Brain pericyte (primary cell): ENCODE data around the gene SPEG.
A peak's percentile ranks its signal among the peaks of the same experiment; 100 is the strongest.

Source experiments
- DNase-seq: peaks from one replicate; pipeline ENCODE4 v3.0.0-alpha.2; 2012; ENCODE audit warnings: low read depth, low spot score

The SPEG gene

DNA sequence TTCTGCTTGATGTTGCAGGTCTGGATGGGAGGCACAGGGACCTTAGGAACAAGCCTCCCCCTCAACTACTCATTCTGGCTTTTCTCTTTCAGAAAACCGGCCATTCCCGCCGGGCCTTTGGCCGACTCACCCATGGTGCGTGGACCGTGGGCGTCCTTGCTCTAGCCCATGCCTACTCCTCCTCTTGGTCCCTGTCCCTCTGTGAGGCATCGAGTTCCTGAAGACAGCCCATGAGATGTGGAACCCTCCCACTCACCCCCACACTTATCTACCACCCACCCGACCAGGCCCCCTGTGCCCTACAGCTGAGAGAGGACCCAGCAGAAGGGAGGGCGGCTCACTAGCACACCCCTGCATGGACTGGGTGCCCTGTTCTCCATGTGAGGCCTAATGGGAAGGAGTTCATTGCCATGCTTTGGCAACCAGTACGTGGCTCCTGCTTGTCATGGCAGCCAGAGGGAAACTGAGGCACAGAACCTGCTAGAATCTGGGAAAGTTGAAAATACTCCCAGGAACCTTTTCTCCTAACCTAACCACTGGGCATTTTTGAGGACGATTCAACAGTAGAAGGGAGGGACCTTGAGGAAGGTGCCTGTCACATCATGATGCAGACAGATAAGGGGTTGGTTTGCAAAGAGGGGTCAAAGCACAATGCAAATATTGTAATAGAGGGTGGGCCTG lies 8.5 kb downstream of the SPEG start:
- DNase-seq = no peak

- DNase-seq = no peak
These were observed 9.0 kb downstream of the SPEG start for GRCh38 chr2:219443697-219444023.

DNA sequence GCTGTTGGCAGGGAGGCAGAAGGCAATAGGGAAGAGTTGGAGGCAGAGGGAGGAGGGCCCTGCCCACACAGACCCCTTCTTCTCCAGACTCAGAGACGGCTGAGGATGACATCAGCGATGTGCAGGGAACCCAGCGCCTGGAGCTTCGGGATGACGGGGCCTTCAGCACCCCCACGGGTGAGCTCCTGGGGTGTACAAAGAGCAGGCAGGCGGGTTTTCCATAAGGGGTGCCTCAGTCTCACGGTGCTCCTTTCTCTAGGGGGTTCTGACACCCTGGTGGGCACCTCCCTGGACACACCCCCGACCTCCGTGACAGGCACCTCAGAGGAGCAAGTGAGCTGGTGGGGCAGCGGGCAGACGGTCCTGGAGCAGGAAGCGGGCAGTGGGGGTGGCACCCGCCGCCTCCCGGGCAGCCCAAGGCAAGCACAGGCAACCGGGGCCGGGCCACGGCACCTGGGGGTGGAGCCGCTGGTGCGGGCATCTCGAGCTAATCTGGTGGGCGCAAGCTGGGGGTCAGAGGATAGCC lies 10.0 kb downstream of the SPEG start:
- DNase-seq = no peak

DNA sequence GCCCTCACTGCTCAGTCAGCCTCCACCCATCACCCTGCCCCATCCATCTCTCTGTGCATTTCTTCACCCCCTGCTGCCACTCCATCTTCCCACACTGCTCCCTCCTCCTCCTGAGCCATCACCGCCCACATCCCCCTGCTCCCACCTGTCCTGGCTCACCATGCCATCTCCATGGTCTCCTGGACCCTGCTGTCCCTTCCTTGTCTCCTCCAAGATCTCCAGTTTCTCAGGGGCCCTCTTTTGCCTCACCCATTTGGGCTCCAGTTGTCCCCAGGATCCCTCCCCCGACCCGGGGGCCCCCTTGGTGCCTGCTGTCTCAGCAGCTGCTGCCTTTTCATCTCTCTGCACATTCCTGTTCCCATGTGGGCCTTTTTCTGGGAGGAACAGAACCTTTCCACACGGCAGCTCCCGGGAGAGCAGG lies 10.6 kb downstream of the SPEG start:
- DNase-seq = no peak

- DNase-seq = no peak
These were observed 11.5 kb downstream of the SPEG start for GRCh38 chr2:219446101-219446504.

DNA sequence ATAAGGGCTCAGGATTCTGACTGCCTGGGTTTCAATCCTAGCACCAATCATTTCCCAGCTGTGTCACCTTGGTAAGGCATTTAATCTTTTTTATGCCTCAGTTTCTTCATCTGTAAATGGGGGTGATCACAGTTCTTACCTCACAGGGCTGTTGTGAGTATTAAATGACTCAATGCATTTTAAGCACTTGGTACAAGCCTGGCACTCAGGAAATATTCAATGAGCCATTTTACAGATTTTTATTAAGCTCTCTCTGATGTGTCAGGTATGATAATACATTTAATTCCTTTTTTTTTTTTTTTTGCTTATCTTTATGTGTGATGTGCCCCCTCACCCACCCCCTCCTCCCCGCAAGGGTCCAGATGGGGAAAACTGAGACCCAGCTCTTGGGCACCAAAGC lies 12.0 kb downstream of the SPEG start:
- no peak for DNase-seq

DNA sequence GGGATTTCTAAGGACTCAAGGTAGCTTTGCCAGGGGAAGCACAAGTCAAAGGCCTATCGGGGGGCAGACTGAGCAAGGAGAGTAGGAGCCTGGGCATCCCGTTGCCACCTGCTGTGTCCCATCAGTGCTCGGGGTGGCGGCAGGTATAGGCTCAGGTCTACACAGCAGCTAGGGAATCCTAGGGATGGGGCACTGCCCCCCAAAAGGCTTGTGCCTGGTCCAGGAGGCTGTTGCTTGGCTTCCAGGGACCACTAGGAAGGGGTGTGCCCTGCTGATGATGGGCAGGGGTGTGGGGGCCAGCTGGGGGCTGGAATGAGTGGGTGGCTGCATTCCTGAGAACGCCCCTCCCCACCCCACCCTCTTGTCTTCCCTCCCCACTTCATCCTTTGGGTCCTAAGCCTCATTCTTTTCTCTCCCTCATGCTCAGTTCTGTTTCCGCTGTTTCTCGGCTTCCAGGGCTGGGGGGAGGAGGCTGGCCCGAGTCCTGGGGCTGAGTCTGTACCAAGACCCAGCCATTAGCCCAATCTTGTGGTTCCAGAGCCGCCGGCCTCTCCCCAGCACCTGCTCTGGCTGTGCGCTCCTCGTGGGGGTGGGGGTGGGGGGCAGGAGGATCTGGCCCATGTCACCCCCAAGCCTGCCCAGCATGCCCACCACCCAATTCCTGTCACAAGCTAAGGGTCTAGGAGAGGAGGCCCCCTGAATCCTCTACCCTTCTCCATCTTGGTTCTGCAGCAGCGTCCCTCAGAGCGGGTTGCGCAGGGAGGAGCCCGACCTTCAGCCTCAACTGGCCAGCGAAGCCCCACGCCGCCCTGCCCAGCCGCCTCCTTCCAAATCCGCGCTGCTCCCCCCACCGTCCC lies 12.8 kb downstream of the SPEG start:
- DNase-seq = no peak

DNA sequence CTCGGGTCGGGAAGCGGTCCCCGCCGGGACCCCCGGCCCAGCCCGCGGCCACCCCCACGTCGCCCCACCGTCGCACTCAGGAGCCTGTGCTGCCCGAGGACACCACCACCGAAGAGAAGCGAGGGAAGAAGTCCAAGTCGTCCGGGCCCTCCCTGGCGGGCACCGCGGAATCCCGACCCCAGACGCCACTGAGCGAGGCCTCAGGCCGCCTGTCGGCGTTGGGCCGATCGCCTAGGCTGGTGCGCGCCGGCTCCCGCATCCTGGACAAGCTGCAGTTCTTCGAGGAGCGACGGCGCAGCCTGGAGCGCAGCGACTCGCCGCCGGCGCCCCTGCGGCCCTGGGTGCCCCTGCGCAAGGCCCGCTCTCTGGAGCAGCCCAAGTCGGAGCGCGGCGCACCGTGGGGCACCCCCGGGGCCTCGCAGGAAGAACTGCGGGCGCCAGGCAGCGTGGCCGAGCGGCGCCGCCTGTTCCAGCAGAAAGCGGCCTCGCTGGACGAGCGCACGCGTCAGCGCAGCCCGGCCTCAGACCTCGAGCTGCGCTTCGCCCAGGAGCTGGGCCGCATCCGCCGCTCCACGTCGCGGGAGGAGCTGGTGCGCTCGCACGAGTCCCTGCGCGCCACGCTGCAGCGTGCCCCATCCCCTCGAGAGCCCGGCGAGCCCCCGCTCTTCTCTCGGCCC lies 13.6 kb downstream of the SPEG start:
- DNase-seq = no peak

DNA sequence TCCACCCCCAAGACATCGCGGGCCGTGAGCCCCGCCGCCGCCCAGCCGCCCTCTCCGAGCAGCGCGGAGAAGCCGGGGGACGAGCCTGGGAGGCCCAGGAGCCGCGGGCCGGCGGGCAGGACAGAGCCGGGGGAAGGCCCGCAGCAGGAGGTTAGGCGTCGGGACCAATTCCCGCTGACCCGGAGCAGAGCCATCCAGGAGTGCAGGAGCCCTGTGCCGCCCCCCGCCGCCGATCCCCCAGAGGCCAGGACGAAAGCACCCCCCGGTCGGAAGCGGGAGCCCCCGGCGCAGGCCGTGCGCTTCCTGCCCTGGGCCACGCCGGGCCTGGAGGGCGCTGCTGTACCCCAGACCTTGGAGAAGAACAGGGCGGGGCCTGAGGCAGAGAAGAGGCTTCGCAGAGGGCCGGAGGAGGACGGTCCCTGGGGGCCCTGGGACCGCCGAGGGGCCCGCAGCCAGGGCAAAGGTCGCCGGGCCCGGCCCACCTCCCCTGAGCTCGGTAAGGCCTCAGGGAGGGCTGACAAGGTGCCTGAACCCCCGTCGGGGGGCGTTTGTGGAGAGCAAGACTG lies 14.2 kb downstream of the SPEG start:
- DNase-seq = no peak

DNA sequence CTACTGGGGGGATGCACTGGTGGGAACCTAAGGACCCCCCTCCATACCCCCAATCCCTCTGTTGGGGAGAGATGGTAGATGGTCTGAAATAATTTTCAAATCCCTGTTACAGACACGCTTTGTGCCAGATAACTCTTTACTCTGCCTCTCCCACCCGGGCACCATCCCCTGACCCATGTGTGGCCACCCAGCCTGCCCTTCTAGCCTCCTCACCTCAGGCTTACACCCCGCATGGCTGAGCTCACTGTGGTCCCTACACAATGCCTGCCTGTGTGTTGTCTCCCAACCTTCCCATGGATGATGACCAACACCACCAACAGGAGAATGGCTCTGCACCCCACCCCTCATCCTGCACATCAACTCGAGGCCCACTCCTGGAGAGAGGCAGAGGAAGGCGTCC lies 15.0 kb downstream of the SPEG start:
- no peak for DNase-seq

GRCh38 chr2:219451661-219452360 lies 17.2 kb downstream of the SPEG start:
- DNase-seq = no peak

DNA sequence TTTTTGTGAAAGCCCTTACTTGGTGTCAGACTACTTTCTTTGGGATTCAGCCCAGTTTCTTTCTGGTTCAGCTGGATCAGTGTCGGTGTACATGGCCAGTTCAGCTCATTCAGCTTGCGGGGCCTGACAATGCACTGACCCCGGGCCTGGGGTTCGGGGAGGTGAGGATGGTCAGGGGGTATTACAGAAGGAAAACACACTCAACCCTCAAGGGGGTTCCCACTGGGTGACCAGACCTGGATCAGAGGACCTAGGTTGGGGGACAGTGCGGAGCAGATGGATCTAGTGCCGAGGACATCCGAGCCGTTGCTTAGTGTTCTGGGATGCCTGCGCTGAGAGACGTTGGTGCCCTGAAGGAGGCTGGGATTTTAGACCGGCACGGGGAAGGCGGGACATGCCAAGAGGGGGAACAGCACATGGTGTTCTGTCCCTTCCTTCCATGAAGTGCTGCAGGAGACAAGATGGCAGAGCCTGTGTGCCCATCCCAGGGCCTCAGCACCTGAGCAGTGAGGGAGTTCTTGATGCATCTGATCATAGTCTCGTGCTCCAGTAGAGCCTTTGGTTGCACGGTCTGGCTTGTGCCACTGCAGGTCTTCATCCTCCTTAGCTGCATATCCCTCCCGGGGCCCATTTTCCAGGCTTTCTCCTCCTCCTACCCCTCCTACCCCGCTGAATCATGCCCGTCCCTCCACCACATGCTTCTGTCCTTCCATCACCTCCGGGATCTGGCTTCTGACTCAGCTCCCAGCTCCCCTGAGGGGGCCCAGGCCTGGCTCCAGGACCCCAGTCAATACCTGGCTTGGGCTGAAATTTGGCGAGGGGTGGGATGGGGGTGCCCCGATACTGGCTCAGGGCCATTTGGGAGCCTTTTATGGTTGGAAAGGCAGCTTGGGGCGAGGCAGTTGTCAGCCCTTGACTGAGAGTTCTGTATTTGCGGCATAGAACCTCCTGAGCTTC lies 18.0 kb downstream of the SPEG start:
- DNase-seq = no peak

GRCh38 chr2:219453671-219454590 lies 19.3 kb downstream of the SPEG start:
- no peak for DNase-seq

DNA sequence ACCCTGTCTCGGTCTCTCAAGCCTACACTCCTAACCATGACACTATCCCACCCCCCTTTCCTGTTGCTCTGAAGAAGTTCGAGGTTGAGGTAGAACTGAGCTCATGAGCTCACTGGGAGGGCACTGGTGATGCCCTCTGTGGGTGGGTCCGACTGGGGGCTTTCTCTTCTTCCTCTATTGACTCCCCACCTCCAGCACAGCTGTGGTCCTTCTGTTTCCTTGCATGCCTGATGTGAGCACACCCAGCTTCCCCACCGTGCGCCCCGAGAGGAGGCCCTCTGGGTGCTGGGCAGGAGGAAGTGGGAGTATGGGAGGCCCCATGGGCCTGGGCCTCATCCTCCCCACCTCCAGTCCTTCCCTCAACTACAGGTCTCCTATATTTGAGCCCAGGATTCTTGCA lies 20.9 kb downstream of the SPEG start:
- no peak for DNase-seq

GRCh38 chr2:219457784-219458369 lies 23.2 kb downstream of the SPEG start:
- DNase-seq = no peak

- DNase-seq = no peak
These were observed 24.4 kb downstream of the SPEG start for GRCh38 chr2:219458996-219459395.

GRCh38 chr2:219459460-219460311 lies 25.0 kb downstream of the SPEG start:
- no peak for DNase-seq

GRCh38 chr2:219460424-219460926 lies 25.8 kb downstream of the SPEG start:
- DNase-seq = peak; percentile 60
